Lung (tissue), 12 donors: ENCODE data around the gene TMEM35A. TPM values are rescaled to one million over a fixed set of nuclear protein-coding genes. Genes with fewer than 3 reads are reported as not detected.

Source experiments
- ATAC-seq: fragments of 200-7000 bp; cut with Tn5 transposase; one replicate; pipeline ENCODE4 v1.9.1; 2020; ENCODE audit warnings: moderate number of reproducible peaks; ENCODE audit not compliant: insufficient read depth, low FRiP score
- DNase-seq, 3 donors: peaks; one replicate each; pipeline ENCODE4 v3.0.0-alpha.2; 2013 to 2017
- H3K27ac ChIP-seq, 2 donors: one replicate each; pipeline ENCODE4 v1.5.1; 2013; ENCODE audit warnings: mild to moderate bottlenecking in 2 of 2, moderate library complexity in 2 of 2, control low read depth in 1 of 2, inconsistent platforms in 1 of 2, low read depth in 1 of 2, low read length in 1 of 2
- H3K27me3 ChIP-seq, 3 donors: one replicate each; pipeline ENCODE4 v1.5.1; 2013; ENCODE audit warnings: low read length in 2 of 3; ENCODE audit not compliant: control insufficient read depth in 3 of 3, insufficient read depth in 3 of 3
- H3K36me3 ChIP-seq, 4 donors: one replicate each; pipeline ENCODE4 v1.5.1; 2013; ENCODE audit warnings: low read length in 4 of 4, mild to moderate bottlenecking in 1 of 4, moderate library complexity in 1 of 4; ENCODE audit not compliant: control insufficient read depth in 4 of 4, insufficient read depth in 4 of 4
- H3K4me1 ChIP-seq, 5 donors: one replicate each; pipeline ENCODE4 v1.5.1; 2013; ENCODE audit warnings: low read length in 5 of 5, mild to moderate bottlenecking in 2 of 5, moderate library complexity in 1 of 5; ENCODE audit not compliant: control insufficient read depth in 5 of 5, insufficient read depth in 5 of 5
- H3K4me3 ChIP-seq: one replicate; pipeline ENCODE4 v1.5.1; 2013; ENCODE audit warnings: mild to moderate bottlenecking, control low read depth, moderate library complexity
- H3K9ac ChIP-seq, 2 donors: one replicate each; pipeline ENCODE4 v1.5.1; 2013; ENCODE audit warnings: low read length in 2 of 2, control low read depth in 1 of 2; ENCODE audit not compliant: insufficient read depth in 1 of 2
- H3K9me3 ChIP-seq, 4 donors: one replicate each; pipeline ENCODE4 v1.5.1; 2013; ENCODE audit warnings: low read length in 3 of 4, mild to moderate bottlenecking in 1 of 4, moderate library complexity in 1 of 4; ENCODE audit not compliant: control insufficient read depth in 4 of 4, insufficient read depth in 3 of 4
- CTCF ChIP-seq: IDR thresholded peaks from 2 replicates; pipeline ENCODE4 v1.5.1; 2012; ENCODE audit warnings: mild to moderate bottlenecking; ENCODE audit errors: control extremely low read depth, extremely low read depth
- whole genome bisulfite sequencing, 2 donors: extraction: QIAGEN DNeasy Blood & Tissue Kit; methylation state at CpG; one replicate each; pipeline ENCODE4 v1.1.7; 2013; 5-methylcytosine and 5-hydroxymethylcytosine counted together
- polyA plus RNA-seq, 2 donors: library from polyadenylated mRNA; stranded (reverse); fragments of 200-250 nt; gene quantifications; one replicate each; pipeline ENCODE4 v1.2.1, GENCODE V29; 2013
- total RNA-seq, 2 donors: library from RNA; depleted of rRNA in 1 of 2; stranded (reverse); fragments of >200 nt in 1 of 2; gene quantifications; one replicate each; pipeline ENCODE4 v1.2.1, GENCODE V29; 2014 to 2021
- donor health status: control.
- donor health status: control.
- donor health status: Bipolar disorder and iron deficiency.
- donor health status: healthy.
- donor health status: DM: yes; HTN: yes; CAD: no.

The TMEM35A gene
- total and polyA plus RNA-seq, 4 donors = 0.24 to 6.4 (median 0.74) TPM

GRCh38 chrX:101136235-101136634, 57.6 kb downstream of the TMEM35A start:
- TF ChIP-seq CTCF = no peak
- Histone ChIP-seq H3K9ac (no peak overlapping the region), H3K9me3 (no peaks in the 10 kb centered on the region), H3K27me3 (peaks cover 0 to 2% (median 0%) of the 10 kb centered on the region in 3 donors), H3K27ac (no peak overlapping the region), H3K36me3 (peaks cover 0 to 4% (median 0%) of the 10 kb centered on the region in 4 donors), H3K4me1 (no peaks in the 10 kb centered on the region), H3K4me3 (no peak overlapping the region)
- ATAC-seq (no peak), DNase-seq (no peak)
- 72 to 94% methylated on average over 2 of the region's 2 CpGs for WGBS, 2 donors

Other genes with a start within 250 kb of the TMEM35A start
- gene NOX1, start 204.5 kb upstream of the TMEM35A start, total RNA-seq = under 1 TPM in 1 of 2 donors, not detected in 1; 0.12 TPM
- under 1 TPM; 0.08 to 0.11 TPM for gene NOX1, start 204.5 kb upstream of the TMEM35A start, polyA plus RNA-seq
- gene XKRX, start 150.0 kb upstream of the TMEM35A start, total RNA-seq = 1 to 10 TPM; 6.9 to 8.8 TPM
- gene XKRX, start 150.0 kb upstream of the TMEM35A start, polyA plus RNA-seq = 1 to 10 TPM; 1.6 to 2.8 TPM
- not detected for gene ARL13A, start 109.2 kb upstream of the TMEM35A start, total RNA-seq
- not detected for gene ARL13A, start 109.2 kb upstream of the TMEM35A start, polyA plus RNA-seq
- 10 to 100 TPM; 19.3 to 22.4 TPM for gene TRMT2B, start 26.8 kb upstream of the TMEM35A start, total RNA-seq
- 10 to 100 TPM in 1 of 2 donors, 1 to 10 TPM in 1; 7.9 to 10.4 TPM for gene TRMT2B, start 26.8 kb upstream of the TMEM35A start, polyA plus RNA-seq
- gene CENPI, start 19.3 kb downstream of the TMEM35A start, total RNA-seq = 1 to 10 TPM in 1 of 2 donors, under 1 TPM in 1; 0.71 to 7.5 TPM
- gene CENPI, start 19.3 kb downstream of the TMEM35A start, polyA plus RNA-seq = under 1 TPM; 0.69 to 0.76 TPM
- gene DRP2, start 140.9 kb downstream of the TMEM35A start, total RNA-seq = under 1 TPM; 0.03 to 0.74 TPM
- gene DRP2, start 140.9 kb downstream of the TMEM35A start, polyA plus RNA-seq = under 1 TPM in 1 of 2 donors, not detected in 1; 0.01 TPM
- under 1 TPM; 0.20 to 0.21 TPM for gene TAF7L, start 212.5 kb downstream of the TMEM35A start, total RNA-seq
- gene TAF7L, start 212.5 kb downstream of the TMEM35A start, polyA plus RNA-seq = under 1 TPM; 0.06 TPM